Head of caudate nucleus (tissue), 42 donors: ENCODE measurements around the gene SORCS2.
"Not testable (repeated sequence)": the region's sequence is repeated elsewhere in the genome, so short reads cannot be mapped to it uniquely, and the experiment has no call there.

Source experiments
- DNase-seq, 42 donors: peaks; one replicate each; pipeline versions ENCODE4 v3.0.0 to v3.0.0-alpha.2; 2020 to 2021; ENCODE audit warnings: mixed read lengths in 7 of 42
- intact Hi-C: fragments of 100-400 bp; cut with DNase I; formaldehyde crosslinking; loops from one replicate; pipeline ENCODE4 v1.15.0; 2022

The SORCS2 gene

DNA sequence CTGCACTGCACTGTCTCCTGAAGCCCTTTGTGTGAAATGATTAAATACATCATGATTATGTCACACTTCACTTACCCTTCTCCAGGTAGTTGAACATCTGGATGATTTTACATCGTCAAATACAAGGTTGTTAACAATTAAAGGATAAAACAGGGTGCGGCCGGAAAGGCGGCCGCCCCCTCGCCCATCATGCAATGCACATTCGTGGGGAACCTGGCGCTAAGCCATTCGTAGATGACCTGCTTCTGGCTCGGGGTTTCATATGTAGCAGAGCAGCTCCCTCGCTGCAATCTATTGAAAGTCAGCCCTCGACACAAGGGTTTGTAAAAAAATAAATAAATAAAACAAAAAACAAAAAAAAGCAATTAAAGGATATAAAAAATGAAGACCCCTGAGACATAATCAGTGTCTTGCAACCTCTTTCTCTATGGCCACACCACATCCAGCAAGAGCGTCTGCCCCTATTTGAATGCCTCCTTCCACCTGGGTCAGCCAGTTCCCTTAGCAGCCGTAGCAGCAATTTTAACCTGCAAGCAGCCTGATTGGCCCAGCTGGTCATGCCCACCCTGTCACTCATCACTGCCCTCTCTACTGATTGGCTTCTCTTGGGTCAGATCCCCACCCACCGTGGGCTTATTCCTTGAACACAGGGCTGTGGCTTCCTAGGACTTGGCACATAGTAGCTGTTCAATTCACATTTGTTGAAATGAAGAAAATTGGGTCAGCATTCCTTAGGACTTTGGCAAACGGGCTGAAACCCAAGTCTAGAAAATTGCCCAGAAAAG lies 390.2 kb downstream of the SORCS2 start:
- no peak for DNase-seq
- intact Hi-C loops = no loop called here

DNA sequence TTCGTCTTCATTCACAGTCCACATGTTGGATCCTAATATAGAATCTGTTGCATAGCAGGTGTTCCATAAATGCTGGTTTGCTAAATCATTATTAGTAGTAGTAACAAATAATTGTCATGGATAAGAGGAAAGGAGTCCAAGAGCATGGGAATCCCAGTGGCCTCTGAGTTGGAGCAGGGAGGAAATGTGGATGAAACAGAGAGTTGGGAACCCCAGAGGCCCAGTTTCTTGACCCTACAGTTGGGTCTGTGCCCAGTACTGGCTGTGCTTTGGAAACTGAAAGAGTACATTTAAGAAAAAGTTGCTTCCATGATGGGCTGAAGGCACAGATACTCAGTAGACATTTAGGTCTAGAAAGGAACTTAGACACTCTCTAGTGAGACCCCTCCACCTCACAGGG lies 391.8 kb downstream of the SORCS2 start:
- intact Hi-C loops = no loop called here
- DNase-seq = no peak

DNA sequence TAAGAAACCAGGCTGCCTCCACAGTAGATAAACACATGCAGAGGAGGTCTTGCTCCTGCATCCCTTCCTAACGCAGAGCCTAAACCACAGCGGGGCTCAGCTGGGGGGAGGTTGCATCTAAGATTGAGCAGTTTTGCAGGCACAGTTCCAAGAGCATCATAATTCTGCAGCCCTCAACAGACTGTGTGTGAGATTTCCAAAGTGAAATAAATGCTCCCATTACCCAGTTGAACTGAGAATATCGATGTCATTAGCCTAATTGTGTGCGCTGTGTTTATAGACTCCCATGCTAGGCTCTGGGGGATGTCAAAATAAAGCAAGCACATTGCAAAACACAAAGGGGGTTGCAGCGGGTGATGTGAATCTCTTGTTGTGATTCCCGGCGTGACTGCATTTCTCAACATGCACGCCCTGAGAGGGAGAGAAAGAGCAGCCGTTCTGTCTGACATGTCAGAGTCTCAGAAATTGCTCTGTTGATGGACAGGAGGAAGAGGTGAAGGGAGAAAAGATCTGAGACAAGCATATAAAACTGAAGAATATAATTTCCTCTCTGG lies 392.3 kb downstream of the SORCS2 start:
- no peak for DNase-seq
- intact Hi-C loops = no loop called here

DNA sequence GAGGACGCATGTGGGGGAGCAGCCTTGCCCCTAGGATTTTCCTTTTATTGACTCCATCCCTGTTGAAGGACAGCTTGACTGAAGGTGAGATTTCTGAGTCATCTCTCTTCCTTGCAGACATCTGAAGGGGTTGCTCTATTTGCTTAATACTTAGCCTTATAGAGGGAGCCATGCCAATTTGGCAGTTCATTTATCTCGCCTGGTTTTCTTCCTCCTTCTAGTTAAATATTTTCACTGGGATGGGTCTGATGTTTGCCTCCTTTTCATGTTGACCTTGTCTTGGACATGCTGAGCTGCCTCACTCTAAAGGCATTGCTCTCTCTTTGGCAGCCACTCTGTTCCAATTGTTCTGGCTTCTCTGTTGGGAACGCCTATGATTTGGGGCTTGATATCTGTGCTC lies 393.4 kb downstream of the SORCS2 start:
- intact Hi-C loops = no loop called here
- no peak for DNase-seq

DNA sequence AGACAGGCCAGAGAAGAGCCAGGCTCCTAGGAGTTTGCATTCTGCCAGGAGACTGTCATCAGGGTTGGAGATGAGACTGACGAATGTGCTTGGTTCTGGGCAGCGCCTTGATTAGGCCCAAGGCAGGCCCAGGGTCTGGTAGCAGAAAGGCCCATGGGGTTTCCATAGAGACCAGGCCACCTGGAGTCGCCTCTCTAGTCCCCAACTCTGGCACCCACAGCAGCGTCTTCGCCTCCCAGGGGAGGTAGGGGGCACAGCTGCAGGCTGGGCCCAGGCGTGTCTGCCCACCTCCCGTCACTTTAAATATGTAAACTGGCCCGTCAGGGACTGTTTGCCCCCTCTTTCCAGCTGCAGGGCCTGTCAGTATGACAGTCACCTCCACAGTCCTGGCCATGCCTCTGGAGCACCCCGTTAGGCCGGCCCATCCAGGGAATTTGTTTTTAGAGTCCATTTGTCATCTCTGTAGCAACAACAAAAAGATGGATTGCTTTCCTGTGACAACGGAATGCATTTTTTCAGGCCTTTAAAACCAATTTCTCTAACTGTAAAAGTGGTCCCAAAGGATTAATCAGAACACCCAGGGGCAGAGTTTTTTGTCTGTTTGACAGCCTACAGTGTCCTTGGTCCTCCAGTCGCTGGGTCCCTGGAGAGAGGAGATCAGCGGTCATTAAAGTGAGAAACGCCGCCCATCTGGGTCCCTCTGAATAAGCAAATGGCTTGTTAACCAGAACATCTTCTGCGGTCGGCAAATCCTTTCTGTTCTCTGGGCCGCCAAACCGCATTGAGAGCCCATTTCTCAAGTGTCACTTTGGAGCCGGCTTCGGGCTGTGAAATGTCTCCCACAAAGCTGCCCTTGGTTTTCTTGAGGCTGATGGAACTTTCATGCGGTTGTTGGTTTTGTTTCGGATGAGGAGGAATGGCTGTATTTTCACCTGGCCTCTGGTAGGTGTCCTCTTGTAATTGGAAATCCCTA lies 395.4 kb downstream of the SORCS2 start:
- DNase-seq = no peak
- intact Hi-C loops = no loop called here

DNA sequence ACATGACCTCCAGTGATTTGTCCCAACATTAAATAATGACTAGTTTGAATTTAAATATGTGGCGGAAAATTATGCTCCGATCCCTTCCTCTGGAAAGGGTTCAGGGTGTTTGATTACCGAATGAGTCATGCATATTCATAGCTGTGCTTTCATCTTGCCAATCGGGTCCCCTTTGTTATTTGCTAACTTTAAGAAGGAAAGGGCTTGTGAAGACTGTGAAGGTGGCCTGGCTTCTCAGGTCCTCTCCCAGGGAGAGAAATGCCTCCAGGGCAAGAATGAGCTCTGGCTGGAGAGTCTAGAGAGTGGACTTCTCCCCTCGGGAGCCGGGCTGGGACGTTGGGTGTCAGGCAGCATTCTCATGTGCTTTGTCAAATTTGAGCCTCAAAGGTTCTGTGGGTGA lies 397.9 kb downstream of the SORCS2 start:
- DNase-seq = no peak
- intact Hi-C loops = no loop called here

DNA sequence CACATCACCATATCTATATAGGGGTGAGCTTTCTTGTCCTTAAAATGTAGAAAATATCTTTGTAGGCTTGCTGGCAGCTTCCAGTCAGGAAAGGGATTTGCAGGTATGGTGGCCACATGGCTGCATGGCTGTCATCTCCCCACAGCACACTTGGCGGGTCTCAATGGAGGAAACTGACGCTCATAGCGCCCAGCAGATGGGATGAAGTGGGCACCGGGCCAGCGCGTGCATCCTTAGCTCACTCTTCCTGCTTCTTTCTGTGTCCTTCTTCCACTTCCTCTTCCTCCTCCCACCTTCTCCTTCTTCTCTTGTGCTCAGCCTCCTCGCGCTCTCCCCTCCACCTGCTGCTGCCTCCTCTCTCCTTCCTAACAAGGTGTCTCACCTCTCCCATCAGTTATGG lies 398.6 kb downstream of the SORCS2 start:
- intact Hi-C loops = no loop called here
- DNase-seq = no peak

DNA sequence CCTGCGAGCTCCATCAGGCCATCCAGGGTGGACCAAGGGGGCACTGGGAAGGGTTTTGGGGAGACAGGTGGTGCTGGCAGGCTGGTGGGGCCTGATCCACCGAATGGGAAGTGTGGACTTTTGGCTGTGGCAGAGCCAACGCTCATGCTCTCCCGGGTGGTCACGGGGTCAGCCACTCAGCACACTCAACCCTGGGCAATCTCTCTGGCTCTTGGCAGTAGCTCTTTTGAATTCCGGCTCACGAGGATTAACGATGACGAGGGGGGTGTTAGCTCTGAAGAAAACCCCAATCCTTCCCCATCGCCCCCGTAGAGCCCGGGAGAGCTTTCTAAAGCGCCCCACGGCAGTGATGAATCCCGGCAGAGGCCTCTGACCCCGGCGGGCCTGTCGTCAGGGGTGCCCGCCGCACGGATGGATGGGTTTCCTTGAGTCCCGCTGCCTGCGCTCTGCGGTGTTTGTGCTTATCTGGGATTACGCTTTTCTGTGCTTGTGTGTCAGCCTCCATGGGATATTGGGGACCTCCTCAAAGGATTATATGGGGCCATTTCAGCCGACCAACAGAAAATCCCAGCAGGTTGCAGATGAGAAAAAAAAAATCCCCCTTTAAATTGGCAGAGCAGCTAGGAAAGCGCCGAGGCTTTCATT lies 399.2 kb downstream of the SORCS2 start:
- intact Hi-C loops = no loop called here

DNA sequence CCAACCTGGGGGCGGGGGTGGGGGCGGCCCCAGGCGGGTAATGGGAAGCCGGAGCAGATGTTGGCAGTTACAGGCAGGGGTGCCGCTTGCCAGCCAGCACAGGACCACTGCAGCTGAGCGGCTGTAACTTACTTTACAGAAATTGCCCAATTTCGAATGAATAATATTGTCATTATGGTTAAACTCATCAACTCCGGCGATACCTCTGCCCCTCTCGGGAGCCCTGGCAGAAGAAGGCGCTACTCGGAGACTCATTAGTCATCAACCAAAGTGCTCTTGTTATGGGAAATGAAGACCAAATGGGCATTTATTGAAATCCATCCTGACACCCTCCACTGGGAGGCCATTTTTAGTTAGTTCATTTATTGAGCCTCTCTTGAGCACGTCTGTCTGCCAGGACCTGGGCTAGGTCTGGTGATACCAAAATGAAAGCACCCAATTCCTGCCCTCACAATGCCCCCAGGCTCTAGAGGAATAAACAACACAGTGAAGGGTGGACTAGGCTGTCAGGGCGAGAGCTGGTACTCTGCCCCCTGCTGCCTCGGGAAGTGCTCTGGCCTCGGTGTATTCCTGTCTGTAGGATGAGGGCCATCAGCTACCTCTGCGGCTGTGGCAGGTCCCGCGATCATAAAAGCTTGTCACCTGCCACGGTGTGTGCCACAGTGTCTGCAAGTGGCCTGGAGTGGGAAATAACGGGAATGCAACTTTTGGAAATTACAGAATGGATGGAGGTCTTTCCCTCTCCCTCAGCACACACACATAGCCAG lies 401.5 kb downstream of the SORCS2 start:
- DNase-seq = no peak
- intact Hi-C loops = no loop called here

More for the DNA sequence above, 399.2 kb downstream of the SORCS2 start:
- DNase-seq = peak in 18 of 42 donors; percentile 12 to 71 (median 39)

DNA sequence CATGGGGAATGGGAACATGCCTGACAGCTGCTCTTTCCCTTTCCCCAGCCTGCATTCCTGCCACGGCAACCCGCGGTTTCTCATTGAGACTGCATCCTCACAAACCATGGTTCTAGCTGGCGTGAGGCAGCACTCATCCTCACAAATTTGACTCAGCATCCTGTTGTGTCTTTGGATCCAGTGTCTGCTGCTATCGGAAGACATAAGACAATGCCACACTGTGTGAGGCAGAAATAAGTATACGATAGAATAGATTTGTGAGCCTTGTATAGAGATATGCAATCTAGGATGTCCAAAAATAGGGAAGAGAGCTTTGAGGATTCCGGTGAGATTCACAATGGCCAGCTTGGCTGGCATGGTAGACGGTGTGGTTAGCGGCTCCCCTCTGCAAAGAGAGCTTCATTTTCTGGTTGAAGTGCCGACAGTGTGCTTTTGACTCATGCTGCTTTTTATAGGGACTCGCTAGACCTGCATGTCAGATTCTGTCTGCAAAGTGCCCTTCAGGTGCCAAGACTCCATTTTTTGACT lies 403.7 kb downstream of the SORCS2 start:
- DNase-seq = peak in 5 of 42 donors; percentile 24 to 65 (median 25)
- intact Hi-C loops = no loop called here

DNA sequence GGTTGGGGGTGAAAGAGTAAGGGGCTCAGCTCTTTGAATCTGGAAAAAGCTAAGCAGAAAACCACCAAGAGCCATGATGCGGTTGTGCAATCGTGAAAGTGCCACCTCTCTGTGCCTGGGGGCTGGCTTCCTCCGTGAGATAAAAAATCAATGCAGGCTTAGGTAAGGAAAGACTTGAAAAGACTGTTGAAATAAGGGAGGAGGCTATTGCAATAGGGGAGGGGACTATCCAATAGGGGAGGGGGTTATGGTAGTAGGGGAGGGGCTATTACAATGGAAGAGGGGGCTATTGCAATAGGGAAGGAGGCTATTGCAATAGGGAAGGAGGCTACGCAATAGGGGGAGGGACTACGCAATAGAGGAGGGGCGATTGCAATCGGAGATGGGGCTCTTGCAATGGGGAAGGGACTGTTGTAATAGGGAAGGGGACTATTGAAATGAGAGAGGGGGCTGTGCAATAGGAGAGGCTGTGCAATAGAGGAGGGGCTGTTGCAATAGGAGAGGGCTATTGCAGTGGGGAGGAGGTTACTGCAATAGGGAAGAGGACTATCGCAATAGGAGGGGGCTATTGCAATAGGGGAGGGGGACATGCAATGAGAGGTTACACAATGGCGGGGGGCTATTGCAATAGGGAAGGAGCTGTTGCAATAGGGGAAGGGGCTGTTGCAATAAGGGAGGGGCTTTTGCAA lies 404.7 kb downstream of the SORCS2 start:
- no peak for DNase-seq
- intact Hi-C loops = no loop called here

DNA sequence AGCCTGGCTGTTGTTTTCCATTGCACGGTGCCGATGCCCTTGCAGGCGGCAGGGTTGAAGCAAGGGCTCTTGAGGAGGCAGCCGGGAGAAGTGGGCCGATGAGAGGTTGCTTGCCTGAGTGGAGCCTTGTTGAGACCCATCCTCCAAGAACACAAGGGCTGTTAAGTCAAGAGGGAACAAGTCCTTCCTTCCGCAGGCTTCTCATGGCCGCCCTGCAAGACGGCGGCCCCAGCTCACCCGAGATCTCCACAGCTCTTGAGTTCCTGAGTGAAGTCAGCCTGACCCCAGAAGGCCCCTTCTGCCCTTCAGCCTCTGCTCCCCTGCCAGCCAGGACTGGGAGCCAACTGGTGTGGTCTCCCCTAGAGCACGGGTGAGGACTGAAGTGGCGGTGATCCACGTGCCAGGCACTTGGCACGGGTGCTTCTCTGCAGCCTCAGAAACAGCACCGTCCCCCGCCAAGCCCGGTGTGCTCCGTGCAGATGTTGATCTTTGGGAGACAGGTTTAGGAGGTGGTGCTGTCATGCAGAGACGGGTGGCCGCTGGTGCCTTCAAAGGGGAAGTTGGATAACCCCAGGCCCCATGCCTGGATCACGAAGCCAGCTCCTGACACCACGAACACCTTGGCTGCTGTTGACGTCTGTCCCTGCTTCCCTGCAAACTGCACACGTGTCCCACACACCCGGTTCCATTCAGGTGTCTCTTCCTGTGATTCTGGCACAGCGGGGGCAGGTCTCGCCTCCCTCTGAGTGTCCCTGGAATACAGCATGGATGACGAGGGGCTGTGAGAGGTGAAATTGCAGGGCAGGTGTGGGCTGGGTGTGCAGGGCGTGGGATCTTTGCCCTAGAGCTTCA lies 406.8 kb downstream of the SORCS2 start:
- DNase-seq = peak in 36 of 42 donors; percentile 21 to 81 (median 58)
- intact Hi-C loops = no loop called here

DNA sequence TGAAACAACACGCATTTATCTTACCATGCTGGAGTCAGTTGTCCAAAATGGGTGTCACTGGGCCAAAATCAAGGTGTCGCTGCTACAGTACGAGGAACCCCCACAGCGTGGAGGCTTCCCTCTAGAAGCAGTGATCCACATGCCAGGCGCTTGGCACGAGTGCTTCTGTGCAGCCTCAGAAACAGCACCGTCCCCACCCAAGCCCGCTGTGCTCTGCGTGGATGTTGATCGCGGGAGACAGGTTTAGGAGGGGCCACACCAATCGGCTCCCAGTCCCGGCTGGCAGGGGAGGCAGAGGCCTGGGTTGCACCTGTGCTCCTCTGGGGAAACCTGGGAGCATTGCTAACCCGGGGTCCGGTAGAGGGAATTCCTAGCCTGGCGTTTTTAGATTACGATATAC lies 407.9 kb downstream of the SORCS2 start:
- DNase-seq = no peak

DNA sequence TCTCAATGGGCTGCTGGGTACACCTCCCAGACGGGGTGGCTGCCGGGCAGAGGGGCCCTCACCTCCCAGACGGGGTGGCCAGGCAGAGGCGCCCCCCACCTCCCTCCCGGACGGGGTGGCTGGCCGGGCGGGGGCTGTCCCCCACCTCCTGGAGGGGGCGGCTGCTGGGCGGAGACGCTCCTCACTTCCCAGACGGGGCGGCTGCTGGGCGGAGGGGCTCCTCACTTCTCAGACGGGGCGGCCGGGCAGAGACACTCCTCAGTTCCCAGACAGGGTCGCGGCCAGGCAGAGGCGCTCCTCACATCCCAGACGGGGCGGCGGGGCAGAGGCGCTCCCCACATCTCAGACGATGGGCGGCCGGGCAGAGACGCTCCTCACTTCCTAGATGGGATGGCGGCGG lies 409.8 kb downstream of the SORCS2 start:
- DNase-seq, intact Hi-C loops: not testable (repeated sequence)

More for the DNA sequence above, 407.9 kb downstream of the SORCS2 start:
- intact Hi-C loops = no loop called here

DNA sequence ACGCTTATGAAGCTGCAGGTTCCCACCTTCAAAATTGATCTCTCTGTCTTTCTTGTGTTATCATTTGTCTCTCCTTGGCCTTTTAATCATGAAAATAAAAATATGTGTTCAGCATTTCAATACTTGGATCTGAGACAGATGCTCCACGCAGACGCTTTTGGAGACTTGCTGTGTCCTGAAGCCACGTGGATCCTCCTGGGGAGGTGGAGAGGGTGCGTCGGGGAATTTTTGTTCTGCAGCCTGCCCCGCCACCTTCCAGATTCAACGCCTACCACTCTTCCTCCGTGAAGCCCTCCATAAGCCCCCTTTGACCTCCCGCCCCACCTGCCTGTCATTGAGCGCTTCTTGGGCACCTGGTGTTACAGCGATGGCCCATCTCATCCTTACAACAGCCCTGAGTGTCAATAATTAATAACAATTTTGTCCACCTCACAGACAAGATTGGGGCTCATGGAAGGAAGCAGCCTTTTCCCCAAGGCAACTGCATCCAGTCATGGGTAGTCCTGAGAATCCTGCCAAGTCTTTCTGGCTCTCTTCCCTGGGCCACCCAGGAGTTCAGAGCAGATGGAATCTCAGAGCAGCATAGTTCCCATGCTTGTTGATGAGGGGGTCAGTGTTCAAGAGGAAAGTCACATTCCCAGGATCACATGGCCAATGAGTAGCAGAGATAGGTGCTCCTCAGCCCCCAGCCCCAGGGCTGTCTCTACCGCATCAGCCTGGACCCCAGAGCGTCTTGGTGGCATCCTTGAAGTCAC lies 415.0 kb downstream of the SORCS2 start:
- intact Hi-C loops = no loop called here
- no peak for DNase-seq

DNA sequence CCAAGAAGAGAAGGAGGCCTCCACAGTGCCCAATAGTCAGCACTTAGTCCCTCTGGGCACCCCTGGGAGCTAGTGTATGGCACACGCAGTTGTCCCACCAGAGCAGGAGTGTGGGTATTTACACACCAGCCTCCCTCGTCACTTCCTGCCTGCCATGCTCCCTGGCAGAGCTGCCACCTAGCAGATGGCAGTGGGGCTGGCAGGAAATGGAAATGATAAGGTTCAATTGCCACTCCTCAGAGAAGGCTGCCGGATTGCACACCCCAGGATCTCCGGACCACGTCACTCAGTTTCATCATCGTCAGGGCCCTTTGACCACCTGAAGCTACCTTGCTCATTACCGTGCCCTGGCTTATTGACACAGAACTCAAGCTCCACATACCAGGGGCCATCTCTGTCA lies 415.7 kb downstream of the SORCS2 start:
- intact Hi-C loops = no loop called here
- no peak for DNase-seq
